ENCODE data around the gene APOBEC3F. TPM values are rescaled to one million over a fixed set of nuclear protein-coding genes. Genes with fewer than 3 reads are reported as not detected.
"Not testable (repeated sequence)": the region's sequence is repeated elsewhere in the genome, so short reads cannot be mapped to it uniquely, and the experiment has no call there.

The APOBEC3F gene
- 2.9 and 4.0 TPM in 2 replicates for polyA plus RNA-seq (2011; rRNA removed)
- polyA plus RNA-seq (2012; cell fraction: cytosol; rRNA removed) = 2.3 and 2.4 TPM in 2 replicates
- 1.5 and 1.6 TPM in 2 replicates for polyA plus RNA-seq (2012; cell fraction: nucleus; rRNA removed)
- 3.3 to 4.3 TPM (median 4.3 TPM) in 3 replicates for polyA plus RNA-seq (2017; fragmentation: RNase III; extraction: RNeasy Plus Mini Kit Qiagen cat#74134 plus additional on column Dnase treatment)
- polyA minus RNA-seq (2011; rRNA and poly(A)+ RNA removed) = 4.8 and 10.3 TPM in 2 replicates

DNA sequence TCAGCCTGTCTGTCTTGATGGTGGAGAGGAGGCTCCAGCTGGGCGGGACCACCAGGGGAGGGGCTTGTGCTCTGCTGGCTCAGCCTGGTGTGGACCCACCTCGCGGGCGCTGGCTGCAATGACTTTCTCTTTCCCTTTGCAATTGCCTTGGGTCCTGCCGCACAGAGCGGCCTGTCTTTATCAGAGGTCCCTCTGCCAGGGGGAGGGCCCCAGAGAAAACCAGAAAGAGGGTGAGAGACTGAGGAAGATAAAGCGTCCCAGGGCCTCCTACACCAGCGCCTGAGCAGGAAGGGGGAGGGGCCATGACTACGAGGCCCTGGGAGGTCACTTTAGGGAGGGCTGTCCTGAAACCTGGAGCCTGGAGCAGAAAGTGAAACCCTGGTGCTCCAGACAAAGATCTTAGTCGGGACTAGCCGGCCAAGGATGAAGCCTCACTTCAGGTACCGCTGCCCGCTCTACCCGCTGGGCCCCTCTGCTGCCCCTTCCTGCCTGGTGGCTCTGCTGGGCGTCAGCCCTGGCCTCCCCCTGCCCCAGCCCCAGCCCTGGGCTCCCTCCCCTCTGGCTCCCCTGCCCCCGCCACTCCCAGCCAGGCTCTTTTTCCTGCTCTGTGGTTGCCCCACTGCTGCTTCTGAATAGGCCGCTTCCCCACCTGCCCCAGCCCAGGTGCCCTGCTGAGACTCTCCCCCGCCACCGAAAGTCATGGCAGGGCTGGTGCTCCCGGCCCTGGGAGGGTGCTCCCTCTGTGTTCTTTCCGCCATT is at the start of gene APOBEC3F:
APOBEC3F (plus strand) TSS at position 327 of the 759 bp plus-strand sequence; CDS start at position 424, 97 bp downstream.
- Histone ChIP-seq H3K4me3 (peak within 1 kb of the TSS; percentile 67), H3K27ac (peak within 1 kb of the TSS; percentile 94 to 95), H3K4me2 (peak within 1 kb of the TSS; percentile 93)
- CTCF ChIA-PET, H3K4me1 ChIP-seq, H3K9me3 ChIP-seq, FAIRE-seq, POLR2A ChIA-PET: not testable (repeated sequence)
- 0 out of 2 replicates have a peak, but pooled peaks have one; percentile 14 for TF ChIP-seq POLR2A (IDR thresholded peaks at IDR 0.05; ENCODE audit: low read length)
- ATAC-seq (peak; percentile 92 to 93), DNase-seq (ENCODE audit: low read depth in 1 of 2, low spot score in 1 of 2) (peak in 1 of 2 experiments; percentile 40)
- WGBS (ENCODE audit: missing lambda C conversion rate) = 9% methylated on average over 9 of the region's 21 CpGs

DNA sequence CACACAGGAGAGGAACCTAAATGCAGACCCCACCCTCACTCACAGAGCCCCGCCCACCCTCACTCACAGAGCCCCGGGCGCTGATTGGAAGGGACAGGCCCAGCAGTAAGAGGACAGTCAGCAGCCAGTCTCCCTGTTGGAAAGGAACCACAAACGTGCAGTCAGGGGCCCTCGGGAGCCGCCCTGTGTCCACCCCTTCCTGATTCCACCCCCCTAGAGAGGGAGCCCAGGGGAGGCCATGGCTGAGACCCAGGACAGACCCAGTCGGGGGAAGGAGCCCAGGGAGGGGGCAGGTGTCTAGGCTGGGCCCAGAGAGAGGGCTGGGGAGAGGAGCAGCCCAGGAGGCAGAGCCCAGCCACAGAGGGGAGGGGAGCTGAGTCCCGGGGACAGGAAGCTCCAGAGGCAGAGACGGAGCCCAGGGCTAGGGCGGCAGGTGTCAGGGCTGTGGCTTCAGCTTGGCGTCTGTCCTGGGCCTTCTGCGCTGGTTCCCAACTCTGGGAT is 47.7 kb upstream of the APOBEC3F start:
- FAIRE-seq; H3K4me2 ChIP-seq; H3K4me1 ChIP-seq; POLR2A ChIA-PET; ATAC-seq; H3K4me3 ChIP-seq; H3K27ac ChIP-seq; H3K9me3 ChIP-seq; DNase-seq (ENCODE audit: low read depth in 1 of 2, low spot score in 1 of 2): not testable (repeated sequence)
- WGBS (ENCODE audit: missing lambda C conversion rate) = 90% methylated on average over 2 of the region's 12 CpGs
- CTCF ChIA-PET = interaction anchor here (1.1 kb wide), 1 partner anchor 129 kb away, joined by 3 read pairs; no protein-coding TSS in a partner anchor

DNA sequence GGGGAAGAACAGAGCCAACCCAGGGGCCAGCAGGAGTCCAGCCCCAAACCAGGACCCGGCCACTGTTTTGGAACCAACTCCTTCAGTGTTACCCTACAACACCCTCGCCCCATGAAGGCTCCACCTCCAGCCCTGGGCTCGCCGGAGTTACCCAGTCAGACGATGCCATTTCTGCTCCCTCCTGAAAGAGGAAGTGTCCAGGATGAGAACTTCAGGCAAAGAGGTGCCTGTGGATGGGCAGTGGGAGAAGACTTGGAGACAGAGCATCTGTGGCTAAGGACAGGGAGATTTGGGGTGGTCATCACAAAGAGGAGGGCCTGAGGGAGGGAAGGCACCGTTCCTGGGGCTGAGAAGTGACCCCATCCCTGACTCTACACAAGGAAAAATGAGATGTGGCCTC is 44.6 kb upstream of the APOBEC3F start:
- ChIA-PET POLR2A (no interaction called here), CTCF (interaction anchor here (2.1 kb wide), 1 partner anchor 126 kb away, joined by 10 read pairs; no protein-coding TSS in a partner anchor)
- H3K27ac ChIP-seq = no peak overlapping the region
- H3K4me2 ChIP-seq = no peak overlapping the region
- H3K4me3 ChIP-seq = no peak overlapping the region
- no peaks in the 10 kb centered on the region for H3K4me1 ChIP-seq
- H3K9me3 ChIP-seq = no peaks in the 10 kb centered on the region
- ATAC-seq = no peak
- DNase-seq (ENCODE audit: low read depth in 1 of 2, low spot score in 1 of 2) = no peak
- WGBS (ENCODE audit: missing lambda C conversion rate) = 64% methylated on average over 6 of the region's 6 CpGs
- no peak for FAIRE-seq
- TF ChIP-seq CHD2 (IDR thresholded peaks at IDR 0.05; ENCODE audit: low read length, partially characterized antibody) = no peak
- no peak for TF ChIP-seq ZSCAN20 (CRISPR knock-in tag; IDR thresholded peaks at IDR 0.05)
- no peak for TF ChIP-seq CBX2 (IDR thresholded peaks at IDR 0.05; ENCODE audit: borderline replicate concordance, low read depth)
- TF ChIP-seq, protein P1, sequence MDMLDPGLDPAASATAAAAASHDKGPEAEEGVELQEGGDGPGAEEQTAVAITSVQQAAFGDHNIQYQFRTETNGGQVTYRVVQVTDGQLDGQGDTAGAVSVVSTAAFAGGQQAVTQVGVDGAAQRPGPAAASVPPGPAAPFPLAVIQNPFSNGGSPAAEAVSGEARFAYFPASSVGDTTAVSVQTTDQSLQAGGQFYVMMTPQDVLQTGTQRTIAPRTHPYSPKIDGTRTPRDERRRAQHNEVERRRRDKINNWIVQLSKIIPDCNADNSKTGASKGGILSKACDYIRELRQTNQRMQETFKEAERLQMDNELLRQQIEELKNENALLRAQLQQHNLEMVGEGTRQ (IDR thresholded peaks at IDR 0.05) = no peak
- no peak for TF ChIP-seq HEYL (CRISPR knock-in tag; IDR thresholded peaks at IDR 0.05)
- no peak for TF ChIP-seq ZFP36 (IDR thresholded peaks at IDR 0.05; ENCODE audit: borderline replicate concordance, partially characterized antibody)
- no peak for TF ChIP-seq CEBPB (IDR thresholded peaks at IDR 0.05)
- no peak for TF ChIP-seq KDM5A (IDR thresholded peaks at IDR 0.05)
- TF ChIP-seq EHMT2 (IDR thresholded peaks at IDR 0.05; ENCODE audit: low read depth) = no peak
- TF ChIP-seq MAFK (IDR thresholded peaks at IDR 0.05; ENCODE audit: partially characterized antibody) = no peak
- TF ChIP-seq ZNF302 (CRISPR knock-in tag; IDR thresholded peaks at IDR 0.05) = no peak
- TF ChIP-seq SREBF2 (IDR thresholded peaks at IDR 0.05) = no peak
- TF ChIP-seq POLR2AphosphoS2 (conservative IDR thresholded peaks at IDR 0.05; ENCODE audit: low read length) = no peak
- no peak for TF ChIP-seq CHD4 (IDR thresholded peaks at IDR 0.05; ENCODE audit: borderline replicate concordance)
- TF ChIP-seq, protein P2, sequence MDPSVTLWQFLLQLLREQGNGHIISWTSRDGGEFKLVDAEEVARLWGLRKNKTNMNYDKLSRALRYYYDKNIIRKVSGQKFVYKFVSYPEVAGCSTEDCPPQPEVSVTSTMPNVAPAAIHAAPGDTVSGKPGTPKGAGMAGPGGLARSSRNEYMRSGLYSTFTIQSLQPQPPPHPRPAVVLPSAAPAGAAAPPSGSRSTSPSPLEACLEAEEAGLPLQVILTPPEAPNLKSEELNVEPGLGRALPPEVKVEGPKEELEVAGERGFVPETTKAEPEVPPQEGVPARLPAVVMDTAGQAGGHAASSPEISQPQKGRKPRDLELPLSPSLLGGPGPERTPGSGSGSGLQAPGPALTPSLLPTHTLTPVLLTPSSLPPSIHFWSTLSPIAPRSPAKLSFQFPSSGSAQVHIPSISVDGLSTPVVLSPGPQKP (IDR thresholded peaks at IDR 0.05; ENCODE audit: low read depth, low read length) = no peak
- TF ChIP-seq BHLHE40 (IDR thresholded peaks at IDR 0.05; ENCODE audit: low read depth, low read length) = no peak
- TF ChIP-seq NR3C1 (IDR thresholded peaks at IDR 0.05) = no peak
- no peak for TF ChIP-seq ZC3H11A (IDR thresholded peaks at IDR 0.05)
- TF ChIP-seq NFE2L2 (conservative IDR thresholded peaks at IDR 0.05; ENCODE audit: low read length) = no peak
- no peak for TF ChIP-seq EP300 (IDR thresholded peaks at IDR 0.05)
